GM19395 (cell line): ENCODE data around the gene RAP1B.

Experiments
- ATAC-seq: cut with Tn5 transposase; IDR thresholded peaks from one replicate; pipeline ENCODE4 v1.9.1; 2021; ENCODE audit warnings: mild to moderate bottlenecking, moderate library complexity; ENCODE audit not compliant: unreplicated experiment

RAP1B gene

GRCh38 chr12:68611094-68611805 lies 551 bp downstream of the RAP1B start:
- peak; percentile 0 for ATAC-seq

DNA sequence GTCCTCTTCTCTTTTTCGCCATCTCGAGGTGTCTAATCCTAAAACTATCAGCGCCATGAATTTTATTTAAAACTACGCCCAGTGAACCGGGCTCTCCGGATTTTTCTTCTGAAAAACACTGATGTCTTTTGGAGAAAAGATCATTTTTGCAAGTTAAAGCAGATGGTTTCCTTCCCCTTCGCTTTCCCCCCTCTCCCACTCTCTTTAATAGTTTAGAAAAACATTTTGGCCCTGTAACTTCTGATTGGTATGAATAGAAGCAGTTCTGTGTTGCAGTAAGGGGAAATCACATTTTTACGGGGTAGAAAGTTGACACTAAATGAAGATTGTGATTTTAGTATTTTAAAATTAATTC lies 1.1 kb downstream of the RAP1B start:
- ATAC-seq: no peak

GRCh38 chr12:68612202-68612601 lies 1.5 kb downstream of the RAP1B start:
- ATAC-seq: no peak

GRCh38 chr12:68612697-68613096 lies 2.0 kb downstream of the RAP1B start:
- ATAC-seq: no peak

DNA sequence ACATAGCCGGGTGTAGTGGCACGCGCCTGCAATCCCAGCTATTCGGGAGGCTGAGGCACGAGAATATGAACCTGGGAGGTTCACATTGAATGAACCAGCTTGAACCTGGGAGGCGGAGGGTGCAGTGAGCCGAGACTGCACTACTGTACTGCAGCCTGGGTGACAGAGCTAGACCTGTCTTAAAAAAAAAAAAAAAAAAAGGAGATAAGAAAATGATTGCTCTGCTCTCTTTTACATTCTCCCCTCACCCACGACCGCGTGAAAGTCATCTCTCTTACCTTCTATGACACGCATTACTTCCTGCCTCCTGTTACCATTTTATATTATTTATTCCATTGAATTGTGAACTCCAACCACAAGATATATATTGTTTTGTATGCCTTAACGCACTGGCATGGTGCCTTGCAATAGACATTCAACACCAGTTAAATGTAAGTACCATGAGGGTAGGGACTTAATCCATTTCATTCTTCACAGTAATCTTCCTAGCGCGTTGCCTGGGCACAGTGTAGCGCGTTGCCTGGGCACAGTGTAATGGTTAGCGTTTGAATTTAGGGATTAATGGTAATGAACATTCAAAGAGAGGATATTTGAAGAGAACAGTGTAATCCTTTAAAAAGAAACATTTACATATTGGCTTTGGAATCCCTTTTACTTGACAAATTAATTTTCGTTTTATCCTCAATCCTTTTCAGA lies 2.7 kb downstream of the RAP1B start:
- no peak for ATAC-seq

DNA sequence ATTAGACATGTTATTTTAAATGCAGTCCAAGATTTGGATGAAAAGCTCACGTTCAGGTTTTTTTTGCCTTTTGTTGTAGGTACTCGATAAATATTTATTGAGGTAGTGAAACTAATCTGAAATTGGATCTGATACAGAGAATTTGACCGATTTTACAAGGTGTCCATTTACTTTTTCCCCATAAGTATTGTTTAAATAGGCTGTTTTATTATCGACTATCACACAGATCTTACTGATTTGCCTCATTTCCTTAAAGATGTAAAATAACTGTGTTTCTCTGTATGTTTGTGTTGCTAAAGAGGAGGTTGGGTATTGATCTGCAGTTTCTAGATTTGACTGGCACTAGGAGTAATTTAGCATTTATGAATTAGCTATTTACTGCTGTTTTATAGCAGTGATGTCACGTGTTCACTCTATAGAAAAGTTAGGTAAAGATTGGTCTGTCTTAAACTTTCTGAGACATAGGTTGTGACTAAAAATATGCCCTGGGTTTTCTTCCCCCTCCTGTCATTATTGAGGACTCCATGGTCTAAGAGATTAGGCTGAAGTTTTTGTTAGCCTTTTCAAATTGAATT lies 3.5 kb downstream of the RAP1B start:
- ATAC-seq: no peak

- ATAC-seq: no peak
Observed at GRCh38 chr12:68614769-68615168, 4.1 kb downstream of the RAP1B start.

- ATAC-seq: no peak
Observed at GRCh38 chr12:68617160-68617926, 6.6 kb downstream of the RAP1B start.

GRCh38 chr12:68619541-68619940 lies 8.8 kb downstream of the RAP1B start:
- ATAC-seq: no peak

DNA sequence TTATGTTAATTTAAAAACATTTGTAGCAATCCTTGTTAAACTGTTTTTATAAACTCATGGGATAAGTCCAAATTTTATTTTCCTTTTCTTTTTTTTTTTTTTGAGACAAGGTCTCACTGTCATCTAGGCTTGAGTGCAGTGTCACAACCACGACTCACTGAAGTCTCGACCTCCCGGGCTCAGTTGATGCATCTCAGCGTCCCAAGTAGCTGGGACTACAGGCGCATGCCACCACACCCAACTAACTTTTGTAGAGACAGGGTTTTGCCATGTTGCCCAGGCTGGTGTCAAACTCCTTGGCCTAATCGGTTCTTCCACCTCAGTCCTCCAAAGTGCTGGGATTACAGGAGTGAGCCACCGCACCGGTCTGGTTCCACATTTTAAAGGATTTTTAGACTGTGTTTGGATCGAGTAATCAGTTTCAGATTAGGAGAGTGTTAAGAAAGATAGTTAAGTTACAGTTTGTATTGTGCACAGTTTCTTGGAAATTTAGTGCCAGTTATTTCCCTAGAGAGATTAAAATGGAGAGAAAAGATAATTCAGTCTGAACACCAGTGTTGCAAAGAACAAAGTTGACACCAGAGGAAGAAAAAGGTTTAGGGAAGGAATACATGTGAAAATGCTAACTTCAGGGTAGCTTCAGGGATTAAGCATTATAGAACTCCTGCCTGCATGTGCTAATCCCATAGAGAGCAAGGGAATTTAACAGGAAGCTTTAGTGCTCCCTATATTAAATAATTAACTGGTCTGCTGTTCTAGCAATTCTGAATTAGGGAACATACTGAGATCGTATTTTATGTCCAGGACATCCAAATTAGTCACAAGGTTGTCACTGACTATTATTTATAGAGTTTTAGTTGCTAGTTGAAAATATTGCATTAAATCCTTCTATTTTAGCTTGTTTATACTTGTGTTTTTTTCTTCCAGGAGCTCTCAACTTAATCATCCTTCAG lies 10.1 kb downstream of the RAP1B start:
- no peak for ATAC-seq

- no peak for ATAC-seq
Observed at GRCh38 chr12:68621472-68622081, 10.9 kb downstream of the RAP1B start.

GRCh38 chr12:68622250-68622649 lies 11.6 kb downstream of the RAP1B start:
- no peak for ATAC-seq

GRCh38 chr12:68623059-68623458 lies 12.4 kb downstream of the RAP1B start:
- no peak for ATAC-seq

GRCh38 chr12:68623984-68624383 lies 13.3 kb downstream of the RAP1B start:
- ATAC-seq: no peak

- ATAC-seq: no peak
Observed at GRCh38 chr12:68624933-68625332, 14.2 kb downstream of the RAP1B start.

DNA sequence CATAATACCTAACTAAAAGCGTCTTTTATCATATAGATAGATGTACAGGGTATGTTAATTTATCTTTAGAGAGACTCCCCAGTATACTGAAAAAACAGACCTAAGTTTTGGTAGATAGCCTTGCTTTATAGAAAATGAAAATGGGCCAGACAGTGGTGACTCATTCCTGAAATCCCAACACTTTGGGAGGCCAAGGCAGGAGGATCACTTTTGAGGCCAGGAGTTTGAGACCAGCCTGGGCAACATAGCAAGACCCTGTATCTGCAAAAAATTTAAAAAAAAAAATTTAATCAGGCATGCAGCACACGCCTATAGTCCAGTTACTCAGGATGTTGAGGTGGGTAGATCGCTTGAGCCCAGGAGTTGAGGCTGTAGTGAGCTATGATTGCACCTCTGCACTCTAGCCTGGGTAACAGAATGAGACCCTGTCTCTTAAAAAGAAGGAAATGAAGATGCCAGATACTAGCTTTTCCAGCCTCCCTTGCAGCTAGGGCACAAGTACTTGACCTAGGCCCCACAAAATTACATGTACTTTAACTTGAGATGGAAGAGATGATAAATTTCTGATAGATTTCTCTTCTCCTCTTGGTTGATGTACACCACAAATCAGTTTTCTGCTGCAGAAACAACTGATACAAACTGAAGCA lies 17.1 kb downstream of the RAP1B start:
- no peak for ATAC-seq

- ATAC-seq: no peak
Observed at GRCh38 chr12:68628698-68629097, 18.0 kb downstream of the RAP1B start.

GRCh38 chr12:68630050-68630449 lies 19.4 kb downstream of the RAP1B start:
- no peak for ATAC-seq

- ATAC-seq: no peak
Observed at GRCh38 chr12:68630598-68630997, 19.9 kb downstream of the RAP1B start.

GRCh38 chr12:68631227-68631626 lies 20.5 kb downstream of the RAP1B start:
- ATAC-seq: no peak
